Coronary artery (tissue), 2 donors: ENCODE data around the gene TMOD1.

Source experiments
- DNase-seq: peaks from one replicate; pipeline ENCODE4 v3.0.0-alpha.2; 2017; ENCODE audit warnings: low spot score
- H3K27ac ChIP-seq, 2 donors: fragments of 200-600 bp; sonication (generic); one replicate each; pipeline ENCODE4 v1.5.1; 2016 to 2019
- H3K4me3 ChIP-seq: fragments of 200-600 bp; sonication (generic); 2 replicates; pipeline ENCODE4 v1.5.1; 2016; ENCODE audit warnings: mild to moderate bottlenecking, moderate library complexity
- TF ChIP-seq, protein P1 (sequence below): fragments of 200-600 bp; sonication (generic); IDR thresholded peaks from one replicate; pipeline ENCODE4 v1.5.1; 2019; ENCODE audit warnings: antibody characterized with exemption

The TMOD1 gene

DNA sequence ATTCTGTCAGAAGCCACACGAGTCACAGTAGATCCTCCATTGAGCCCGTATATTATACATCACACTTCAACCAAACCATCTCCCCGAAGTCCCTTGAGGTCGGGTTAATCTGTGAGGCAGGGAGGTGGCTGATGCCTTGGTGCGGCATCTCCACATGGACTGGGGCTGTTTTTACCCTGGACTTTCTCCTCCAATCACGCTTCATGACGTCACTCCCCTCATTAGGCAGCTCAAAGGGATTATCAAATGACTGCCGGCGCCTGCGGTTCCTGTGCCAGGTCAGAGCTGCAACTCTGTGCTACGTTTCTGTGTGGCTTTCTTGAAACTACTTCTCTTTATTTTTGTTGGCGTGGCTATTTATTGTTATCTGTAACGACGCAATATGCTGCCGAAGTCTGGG is 53.7 kb downstream of the TMOD1 start:
- TF ChIP-seq, protein P1, sequence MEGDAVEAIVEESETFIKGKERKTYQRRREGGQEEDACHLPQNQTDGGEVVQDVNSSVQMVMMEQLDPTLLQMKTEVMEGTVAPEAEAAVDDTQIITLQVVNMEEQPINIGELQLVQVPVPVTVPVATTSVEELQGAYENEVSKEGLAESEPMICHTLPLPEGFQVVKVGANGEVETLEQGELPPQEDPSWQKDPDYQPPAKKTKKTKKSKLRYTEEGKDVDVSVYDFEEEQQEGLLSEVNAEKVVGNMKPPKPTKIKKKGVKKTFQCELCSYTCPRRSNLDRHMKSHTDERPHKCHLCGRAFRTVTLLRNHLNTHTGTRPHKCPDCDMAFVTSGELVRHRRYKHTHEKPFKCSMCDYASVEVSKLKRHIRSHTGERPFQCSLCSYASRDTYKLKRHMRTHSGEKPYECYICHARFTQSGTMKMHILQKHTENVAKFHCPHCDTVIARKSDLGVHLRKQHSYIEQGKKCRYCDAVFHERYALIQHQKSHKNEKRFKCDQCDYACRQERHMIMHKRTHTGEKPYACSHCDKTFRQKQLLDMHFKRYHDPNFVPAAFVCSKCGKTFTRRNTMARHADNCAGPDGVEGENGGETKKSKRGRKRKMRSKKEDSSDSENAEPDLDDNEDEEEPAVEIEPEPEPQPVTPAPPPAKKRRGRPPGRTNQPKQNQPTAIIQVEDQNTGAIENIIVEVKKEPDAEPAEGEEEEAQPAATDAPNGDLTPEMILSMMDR, result no peak
- H3K27ac ChIP-seq, result peak overlapping the region; percentile 95 to 97
- DNase-seq, result peak; percentile 92
- no peak overlapping the region for H3K4me3 ChIP-seq

DNA sequence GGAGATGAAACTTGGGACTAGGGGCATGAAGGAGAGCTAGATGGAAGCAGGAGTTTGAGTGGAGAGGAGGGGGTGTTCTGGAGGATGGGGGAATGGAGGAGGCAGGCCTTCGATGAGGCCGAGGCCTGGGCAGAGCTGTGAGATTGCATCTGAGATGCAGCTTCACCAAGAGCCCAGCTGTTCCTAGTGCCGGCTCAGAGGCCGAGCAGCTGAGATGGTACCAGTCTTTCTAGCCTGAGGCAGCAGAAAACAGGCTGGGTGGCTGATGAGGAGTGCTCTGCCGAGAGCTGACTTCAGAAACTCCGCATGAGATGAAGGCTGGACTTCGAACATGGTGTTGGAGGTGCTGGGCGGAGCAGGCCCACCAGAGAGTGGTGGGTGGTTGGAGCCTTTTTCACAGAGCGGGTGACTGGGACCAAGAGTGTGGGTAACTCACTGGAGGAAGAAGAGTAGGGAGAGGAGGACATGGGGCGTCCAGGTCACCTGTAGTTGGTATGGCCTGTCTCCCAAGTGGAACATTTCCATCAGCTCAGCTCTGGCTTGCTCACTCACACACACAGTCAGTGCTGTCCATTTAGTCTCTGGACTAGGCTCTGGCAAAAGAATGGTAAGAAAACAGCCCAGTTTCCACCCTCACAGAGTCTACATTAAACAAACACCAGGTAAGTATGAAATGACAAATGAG is 54.7 kb downstream of the TMOD1 start:
- peak; percentile 68 for DNase-seq
- Histone ChIP-seq H3K4me3 (no peak overlapping the region), H3K27ac (peak overlapping the region; percentile 95 to 97)
- TF ChIP-seq, protein P1, result no peak

DNA sequence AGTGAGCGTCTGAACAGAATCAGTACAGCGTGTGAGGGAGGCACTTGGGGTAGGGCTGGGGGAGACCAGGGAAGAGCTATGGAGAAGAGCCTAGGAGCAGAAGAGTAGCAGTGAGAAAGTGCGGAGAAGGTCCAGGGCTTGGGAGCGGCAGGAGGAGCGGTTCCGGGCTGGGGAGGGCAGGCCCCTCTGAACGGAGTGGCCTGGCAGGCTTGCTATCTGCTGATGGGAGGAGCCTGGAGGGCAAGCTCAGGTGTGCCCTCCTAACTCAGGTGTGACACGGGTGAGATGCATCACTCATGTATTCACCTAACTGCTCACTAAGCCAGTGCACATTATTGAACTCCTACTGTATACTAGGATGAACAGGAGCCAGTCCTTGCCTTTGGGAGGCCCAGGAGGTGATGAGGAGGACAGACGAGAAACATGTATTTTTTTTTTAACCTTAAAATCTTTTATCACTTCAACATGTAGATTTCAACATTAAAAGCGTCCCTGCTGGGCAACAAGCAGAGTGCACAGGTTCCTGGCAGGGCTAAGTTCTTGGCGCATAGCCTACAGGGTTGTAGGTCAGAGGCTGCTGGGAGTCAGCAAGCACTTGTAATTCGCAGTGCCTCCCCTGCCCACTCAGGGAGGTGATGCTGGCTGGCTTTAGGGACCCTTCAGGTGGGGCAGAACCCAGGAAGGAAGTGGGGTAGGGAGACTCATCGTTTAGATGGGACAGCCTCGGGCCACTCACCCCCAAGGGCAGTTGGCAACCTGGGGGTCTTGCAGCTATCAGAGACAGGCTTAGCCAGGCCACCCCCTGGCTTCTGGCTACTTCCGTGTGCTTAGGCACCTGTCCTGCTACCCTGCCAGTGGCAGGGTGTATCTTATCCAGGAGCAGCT is 55.5 kb downstream of the TMOD1 start:
- Histone ChIP-seq H3K27ac (peak overlapping the region; percentile 95 to 97), H3K4me3 (peak overlapping the region; percentile 43)
- DNase-seq, result peak; percentile 89
- TF ChIP-seq, protein P1, result no peak

DNA sequence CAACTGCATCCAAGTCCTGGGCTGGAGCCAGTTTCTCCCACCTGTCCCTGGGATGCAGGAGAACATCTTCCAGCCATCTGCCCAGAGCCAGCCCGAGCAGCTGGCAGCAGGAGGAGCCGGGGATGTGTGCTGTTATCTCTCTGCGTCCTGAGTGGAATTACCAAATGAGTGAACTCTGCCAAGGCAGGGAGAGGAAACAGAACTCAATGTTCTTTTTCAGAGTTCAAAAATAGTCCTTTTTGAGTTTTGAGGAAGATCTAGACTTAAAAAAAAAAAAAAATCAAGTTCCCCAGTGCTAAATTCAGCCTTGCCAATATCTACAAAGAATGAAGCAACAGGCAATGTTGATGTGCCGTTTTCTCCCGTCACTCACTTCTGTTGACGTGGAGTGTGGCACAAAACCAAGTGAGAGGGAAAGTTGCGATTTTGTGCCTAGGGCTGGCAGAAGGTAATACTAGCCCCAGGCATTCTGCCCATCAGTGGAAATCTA is 56.2 kb downstream of the TMOD1 start:
- DNase-seq, result peak; percentile 94

DNA sequence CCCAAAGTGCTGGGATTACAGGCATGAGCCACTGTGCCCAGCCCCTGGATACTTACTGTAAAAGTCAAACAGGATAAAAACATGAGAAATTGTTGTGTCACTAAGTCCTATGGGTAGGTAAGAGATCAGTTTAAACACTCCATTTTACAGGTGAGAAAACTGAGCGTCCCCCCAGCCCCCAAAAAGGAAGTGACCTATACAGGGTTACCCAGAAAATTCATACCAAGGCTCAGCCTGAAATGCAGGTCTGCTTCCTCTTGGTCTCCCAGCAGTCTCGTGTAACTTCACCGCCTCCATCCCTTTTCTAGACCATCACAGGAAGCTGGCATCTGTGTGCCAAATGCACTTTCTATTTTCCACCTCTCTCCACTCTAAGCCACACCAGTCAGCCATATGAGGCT is 57.2 kb downstream of the TMOD1 start:
- peak; percentile 59 for DNase-seq
- TF ChIP-seq, protein P1, result no peak
- Histone ChIP-seq H3K27ac (peak overlapping the region; percentile 95 to 97), H3K4me3 (no peak overlapping the region)

More for the DNA sequence above, 56.2 kb downstream of the TMOD1 start:
- peak overlapping the region; percentile 95 to 97 for H3K27ac ChIP-seq
- H3K4me3 ChIP-seq, result peak overlapping the region; percentile 43
- TF ChIP-seq, protein P1, result no peak

DNA sequence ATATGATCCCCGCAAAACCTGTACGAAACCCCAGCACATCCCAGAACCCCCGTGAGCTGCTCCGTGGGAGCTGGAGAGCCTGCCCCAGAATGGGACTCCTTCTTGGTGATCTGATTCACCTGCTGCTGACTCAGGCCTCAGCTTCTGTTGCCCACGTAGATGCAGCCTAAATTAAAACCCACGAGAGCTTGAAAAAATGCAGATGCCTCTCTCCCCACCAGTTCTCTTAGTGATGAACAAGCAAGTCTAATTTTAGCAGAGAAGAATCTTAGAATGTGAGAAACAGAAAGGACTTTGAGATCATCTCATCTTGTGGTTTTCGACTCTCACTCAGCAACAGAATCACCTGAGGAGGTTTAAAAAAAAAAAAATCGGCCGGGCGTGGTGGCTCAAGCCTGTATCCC is 57.6 kb downstream of the TMOD1 start:
- Histone ChIP-seq H3K27ac (peak overlapping the region; percentile 95 to 97), H3K4me3 (no peak overlapping the region)
- TF ChIP-seq, protein P1, result no peak
- DNase-seq, result peak; percentile 72
